HG02885 (cell line): ENCODE data around the gene PNPLA3.

Experiments
- ATAC-seq: cut with Tn5 transposase; IDR thresholded peaks from one replicate; pipeline ENCODE4 v1.9.1; 2021; ENCODE audit warnings: mild to moderate bottlenecking; ENCODE audit not compliant: unreplicated experiment, poor library complexity

PNPLA3 gene, protein sequence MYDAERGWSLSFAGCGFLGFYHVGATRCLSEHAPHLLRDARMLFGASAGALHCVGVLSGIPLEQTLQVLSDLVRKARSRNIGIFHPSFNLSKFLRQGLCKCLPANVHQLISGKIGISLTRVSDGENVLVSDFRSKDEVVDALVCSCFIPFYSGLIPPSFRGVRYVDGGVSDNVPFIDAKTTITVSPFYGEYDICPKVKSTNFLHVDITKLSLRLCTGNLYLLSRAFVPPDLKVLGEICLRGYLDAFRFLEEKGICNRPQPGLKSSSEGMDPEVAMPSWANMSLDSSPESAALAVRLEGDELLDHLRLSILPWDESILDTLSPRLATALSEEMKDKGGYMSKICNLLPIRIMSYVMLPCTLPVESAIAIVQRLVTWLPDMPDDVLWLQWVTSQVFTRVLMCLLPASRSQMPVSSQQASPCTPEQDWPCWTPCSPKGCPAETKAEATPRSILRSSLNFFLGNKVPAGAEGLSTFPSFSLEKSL

DNA sequence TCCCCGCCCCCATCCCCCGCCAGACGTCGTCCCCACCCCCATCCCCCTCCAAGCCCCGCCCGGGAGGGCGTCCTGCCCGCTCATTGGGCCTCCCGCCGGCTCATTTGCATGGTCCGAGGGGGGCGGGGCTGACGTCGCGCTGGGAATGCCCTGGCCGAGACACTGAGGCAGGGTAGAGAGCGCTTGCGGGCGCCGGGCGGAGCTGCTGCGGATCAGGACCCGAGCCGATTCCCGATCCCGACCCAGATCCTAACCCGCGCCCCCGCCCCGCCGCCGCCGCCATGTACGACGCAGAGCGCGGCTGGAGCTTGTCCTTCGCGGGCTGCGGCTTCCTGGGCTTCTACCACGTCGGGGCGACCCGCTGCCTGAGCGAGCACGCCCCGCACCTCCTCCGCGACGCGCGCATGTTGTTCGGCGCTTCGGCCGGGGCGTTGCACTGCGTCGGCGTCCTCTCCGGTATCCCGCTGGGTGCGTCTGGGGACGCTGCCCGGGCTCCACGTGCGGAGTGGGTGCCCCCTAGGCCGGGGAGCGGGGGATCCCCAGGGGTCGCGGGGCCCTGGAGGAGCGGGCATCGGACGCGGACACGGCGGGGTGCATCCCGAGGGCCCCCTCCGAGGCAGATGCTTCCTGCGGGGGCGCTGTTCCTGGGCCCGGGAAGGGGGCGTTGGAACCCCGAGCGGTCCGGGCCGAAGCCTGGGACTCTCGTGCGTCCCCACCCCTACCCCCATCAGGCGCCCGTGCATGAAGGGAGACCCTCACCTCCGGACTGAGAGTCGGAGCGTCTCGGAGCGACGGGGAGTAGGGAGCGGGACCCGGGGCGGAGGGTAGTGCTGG is at the start of gene PNPLA3:
TSS of gene PNPLA3 (plus strand) at position 175 of the 834 bp plus-strand sequence. CDS start at position 282, 107 bp downstream.
- ATAC-seq: no peak

DNA sequence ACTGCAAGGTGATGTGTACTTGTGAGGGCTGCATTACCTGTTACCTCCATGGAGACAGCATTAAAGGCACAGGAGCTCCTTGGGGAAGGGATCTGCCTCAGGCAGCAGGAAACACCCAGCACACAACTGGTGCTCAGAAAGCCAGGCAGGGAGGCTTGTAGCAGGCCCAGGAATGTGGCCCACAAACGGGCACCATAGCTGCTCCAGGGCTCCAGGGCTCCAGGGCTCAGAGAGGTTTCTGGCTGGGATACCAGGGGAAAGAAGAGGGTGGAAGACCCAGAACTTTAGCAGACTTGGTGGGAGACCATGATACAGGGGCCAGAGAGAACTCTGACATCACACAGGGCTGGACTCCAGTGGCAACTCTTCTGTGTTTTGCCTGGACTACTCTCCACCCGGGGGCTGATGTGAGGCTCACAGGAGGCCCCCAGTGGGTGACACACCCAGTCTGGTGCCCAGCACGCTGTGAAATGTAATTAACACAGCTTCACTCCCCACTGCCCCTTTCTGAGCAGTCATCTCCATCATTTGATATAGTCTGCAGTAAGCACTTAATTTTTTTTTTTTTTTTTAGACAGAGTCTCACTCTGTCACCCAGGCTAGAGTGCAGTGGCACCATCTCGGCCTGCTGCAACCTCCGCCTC is 46.6 kb upstream of the PNPLA3 start:
- no peak for ATAC-seq

DNA sequence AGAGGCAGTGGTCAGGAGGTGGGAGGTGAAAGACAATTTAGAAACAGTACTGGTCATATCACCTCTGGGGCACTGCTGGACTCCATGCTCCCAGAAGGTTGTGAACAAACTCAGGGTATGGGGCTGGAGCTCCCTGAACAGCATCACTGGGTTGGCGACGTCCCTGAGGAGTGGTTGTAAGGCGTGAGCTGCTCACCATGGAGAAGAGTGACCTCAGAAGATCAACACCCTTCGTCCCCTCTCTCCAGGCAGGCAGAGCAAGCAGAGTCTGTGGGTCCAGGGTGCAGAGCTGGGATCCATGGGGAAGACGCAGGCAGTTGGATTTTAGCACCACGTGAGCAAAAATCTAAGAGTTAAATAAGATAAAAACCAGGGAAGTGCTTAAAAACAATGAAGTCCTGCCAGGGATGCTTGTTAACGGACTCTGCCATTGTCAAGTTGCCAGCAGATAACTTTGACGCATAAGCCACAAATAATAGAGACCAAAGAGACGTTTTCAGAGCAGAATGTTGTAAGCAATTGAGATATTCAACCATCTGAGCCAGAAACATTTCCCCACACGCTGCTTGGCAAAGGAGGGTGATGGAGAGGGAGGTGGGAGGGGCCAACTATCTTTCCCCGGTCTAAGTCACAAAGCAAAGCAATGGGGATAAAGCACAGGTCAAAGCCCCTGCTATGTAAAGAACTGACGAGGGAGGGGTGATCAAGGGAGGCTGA is 45.4 kb upstream of the PNPLA3 start:
- ATAC-seq: no peak

DNA sequence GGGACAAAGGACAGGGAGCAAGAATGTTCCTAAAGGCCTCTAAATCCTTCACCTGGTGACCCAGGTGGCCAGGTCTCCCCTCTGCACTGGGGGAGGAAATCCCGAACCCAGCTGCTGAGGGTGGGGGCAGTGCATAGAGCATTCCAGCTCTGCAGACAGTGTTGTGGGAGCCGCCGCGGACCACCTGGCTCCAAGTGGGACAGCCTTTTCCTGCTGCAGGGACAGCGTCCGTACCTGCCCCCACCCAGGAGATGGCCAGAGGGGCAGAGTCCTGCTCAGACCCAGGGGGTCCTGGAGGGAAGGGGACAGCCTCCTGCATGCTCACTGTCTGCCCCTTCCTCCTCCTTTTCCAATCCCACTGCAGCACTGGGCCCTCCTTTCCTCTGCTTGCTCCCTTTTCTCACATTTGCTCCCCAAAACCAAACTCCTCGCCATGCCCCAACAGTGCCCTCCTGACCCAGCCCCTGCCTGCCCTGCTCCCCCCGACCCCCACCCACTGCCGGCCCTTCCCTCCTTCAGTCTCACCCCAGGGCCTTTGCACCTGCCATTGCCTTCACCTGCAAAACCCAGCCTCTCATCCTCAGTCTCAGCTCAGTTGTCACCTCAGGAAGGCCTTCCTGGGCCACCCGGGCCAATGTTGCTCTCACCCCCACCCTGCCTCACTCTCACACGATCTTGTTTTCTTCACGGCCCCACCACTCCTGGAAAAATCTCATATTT is 44.6 kb upstream of the PNPLA3 start:
- no peak for ATAC-seq

DNA sequence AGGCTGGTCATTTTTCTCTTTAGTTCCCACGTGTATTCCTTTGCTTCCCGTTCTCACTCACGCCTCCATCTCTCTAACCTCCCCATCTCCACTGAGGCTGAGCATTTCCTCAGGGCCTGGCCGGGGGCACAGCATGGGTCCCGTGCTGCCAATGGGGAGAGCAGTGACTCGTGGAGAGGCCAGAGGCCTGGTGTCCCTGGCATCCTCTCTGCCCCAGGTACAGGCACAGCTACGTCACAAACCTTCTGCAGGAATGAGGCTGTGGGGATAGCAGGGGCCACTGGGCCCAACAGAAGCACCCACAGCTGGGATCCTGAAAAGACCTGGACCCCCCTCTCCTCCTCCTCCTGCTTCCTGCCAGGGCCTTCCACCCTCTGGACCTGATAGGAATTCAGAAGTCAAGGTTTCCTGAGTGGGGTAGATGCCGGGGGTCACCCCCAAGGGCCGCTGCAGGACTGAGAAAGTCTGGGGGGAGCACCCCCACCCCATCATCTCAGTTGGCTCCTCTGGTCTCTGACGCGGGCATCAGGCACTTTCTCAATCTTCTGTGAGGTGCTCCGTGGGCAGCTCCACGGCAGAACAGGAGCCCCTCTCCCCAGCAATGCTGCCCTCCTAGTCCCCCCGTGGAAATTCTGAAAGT is 43.6 kb upstream of the PNPLA3 start:
- no peak for ATAC-seq

DNA sequence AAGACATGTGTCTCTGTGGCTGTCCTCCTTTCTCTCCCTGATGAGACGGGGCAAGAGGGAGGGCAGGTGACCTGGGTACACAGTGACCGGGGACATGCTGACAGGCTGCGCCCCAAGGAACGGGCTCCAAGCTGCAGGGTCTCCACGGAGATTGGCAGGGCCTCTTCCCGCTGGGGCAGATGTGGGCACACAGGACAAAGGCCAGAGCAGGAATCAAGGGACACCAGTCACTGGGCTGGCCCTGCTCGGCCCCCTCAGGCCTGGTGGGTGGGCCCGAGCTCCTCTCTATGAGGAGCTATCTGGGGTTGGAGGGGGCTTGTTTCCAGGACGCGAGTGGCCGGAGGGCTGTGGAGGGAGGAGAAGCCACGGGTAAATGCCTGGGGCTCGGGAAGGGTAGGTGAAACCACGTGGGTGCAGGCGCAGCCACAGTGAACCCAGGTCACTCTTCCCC is 43.0 kb upstream of the PNPLA3 start:
- no peak for ATAC-seq

DNA sequence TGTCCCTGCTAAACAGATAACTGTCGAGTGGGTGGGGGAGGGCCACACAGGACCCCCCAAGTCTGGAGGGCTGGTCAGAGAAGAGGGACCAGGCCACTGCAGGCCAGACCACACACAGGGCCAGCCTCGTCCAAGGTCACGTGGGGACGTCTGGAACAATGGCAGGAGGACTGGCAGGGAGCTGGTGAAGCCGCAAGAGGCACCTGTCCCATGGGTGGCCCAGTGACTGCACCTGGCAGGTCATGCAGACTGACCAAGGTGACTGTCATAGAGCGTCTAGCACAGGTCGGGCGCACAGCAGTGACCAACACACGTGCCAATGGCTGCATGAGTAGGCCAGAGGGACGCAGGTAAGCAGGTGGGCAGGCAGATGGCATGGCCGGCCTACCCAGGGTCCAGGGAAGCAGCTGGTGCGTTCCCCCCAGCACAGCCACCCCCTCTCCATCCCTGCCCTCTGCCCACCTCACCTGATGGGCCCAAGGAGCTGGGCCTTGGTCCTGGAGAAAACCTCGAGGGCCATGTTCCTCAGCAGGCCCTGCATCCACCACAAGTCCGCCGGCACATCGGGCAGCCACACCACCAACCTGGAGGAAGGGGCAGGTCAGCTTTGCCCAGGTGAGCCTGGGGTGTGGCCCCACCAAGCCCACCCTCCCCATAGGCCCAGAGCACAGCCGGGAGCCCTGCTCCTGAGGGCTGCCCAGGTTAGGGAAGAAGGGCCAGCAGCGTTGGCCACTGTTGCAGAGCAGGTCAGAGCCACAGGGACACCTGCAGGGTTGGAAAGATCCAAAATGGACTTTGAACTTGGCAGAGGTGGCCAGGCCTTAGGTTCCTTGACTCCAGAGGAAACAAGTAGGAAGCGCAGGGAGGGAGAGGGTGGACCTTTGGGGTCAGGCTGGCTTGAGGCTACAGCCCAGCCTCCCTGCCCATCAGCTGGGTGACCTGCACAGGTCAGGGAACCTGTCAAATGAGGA is 42.2 kb upstream of the PNPLA3 start:
- no peak for ATAC-seq

DNA sequence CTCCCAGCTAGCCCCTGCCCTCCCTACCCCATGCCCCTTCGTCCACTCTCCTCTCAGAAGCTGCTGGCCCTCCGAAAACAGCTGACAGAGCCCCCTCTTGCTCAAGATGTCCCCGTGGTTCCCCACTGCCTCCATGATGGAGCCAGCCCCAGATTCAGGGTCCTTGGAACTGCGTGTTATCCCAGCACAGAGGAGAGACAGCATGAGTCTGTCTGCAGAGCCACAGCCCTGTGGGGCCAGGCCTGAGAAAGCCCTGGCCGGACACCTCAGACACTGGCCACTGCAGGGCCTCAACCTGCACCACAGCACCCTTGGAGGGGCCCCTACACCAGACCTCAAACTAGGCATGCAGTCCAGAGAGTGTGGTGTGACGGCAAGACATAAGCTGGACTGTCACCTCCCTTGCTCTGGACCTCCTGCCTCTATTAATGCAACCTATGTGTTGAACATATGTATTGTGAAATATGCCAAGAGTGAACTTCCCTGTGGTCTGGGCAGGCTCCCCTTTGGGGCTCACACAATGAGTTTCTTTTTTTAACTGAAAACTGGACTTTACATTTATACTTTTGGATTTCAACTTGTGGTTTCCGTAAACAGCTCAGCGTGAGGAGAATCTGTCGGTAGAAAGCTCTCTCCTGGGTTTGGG is 41.4 kb upstream of the PNPLA3 start:
- ATAC-seq: no peak

DNA sequence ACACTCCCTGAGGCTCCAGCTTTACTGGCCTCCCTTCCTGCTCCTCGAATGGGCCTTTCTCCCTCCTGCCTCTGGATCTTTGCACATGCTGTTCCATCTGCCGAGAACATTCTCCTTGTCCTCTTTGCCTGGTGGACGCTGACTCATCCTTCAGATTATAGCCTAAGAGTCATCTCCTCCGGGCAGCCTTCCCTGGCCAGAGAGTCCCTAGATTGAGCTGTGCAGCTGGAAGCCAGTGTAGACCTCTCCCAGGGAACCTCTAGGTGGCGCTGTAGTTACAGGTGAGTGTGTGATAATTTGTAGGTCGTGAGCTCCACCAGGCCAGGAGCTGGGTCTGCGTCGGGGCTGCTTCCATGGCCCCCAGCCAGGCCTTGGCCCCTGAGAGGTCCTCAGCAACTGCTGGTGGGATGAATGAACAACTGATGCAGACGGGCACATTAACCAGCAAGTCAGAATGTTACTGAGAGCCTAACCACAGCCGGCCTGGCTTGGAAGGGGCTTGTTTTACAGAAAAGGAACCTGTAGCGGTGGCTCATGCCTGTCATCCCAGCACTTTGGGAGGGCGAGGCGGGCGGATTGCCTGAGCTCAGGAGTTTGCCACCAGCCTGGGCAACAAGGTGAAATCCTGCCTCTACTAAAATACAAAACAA is 40.5 kb upstream of the PNPLA3 start:
- ATAC-seq: no peak

DNA sequence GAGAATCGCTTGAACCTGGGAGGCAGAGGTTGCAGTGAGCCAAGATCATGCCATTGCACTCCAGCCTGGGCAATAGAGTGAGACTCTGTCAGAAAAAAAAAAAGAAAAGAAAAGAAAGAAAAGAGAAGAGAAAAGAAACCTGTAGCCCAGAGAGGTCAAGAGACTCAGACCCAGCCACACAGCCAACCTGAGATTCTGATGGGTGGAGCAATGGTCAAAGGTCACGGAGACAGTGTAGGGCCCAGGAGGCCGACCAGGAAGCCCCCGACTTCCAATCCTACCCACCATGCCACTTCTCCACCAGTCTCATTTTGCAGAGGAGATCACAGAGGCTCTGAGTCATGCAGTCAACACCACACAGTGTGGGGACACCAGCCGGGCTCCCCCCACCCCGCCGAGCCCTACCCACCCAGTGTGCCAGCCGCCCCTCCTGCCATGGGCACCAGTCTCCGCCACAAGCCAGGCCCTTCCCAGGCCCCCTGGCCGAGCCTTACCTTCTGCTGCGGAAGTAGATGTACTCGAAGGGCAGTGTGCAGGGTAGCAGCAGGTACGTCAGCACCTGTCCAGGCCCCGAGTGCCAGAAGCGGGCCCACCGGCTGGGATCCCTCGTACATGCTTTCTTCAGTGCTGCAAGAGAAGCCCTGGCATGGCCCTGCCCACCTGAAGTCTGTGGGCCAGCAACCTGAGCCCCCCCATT is 39.7 kb upstream of the PNPLA3 start:
- no peak for ATAC-seq

DNA sequence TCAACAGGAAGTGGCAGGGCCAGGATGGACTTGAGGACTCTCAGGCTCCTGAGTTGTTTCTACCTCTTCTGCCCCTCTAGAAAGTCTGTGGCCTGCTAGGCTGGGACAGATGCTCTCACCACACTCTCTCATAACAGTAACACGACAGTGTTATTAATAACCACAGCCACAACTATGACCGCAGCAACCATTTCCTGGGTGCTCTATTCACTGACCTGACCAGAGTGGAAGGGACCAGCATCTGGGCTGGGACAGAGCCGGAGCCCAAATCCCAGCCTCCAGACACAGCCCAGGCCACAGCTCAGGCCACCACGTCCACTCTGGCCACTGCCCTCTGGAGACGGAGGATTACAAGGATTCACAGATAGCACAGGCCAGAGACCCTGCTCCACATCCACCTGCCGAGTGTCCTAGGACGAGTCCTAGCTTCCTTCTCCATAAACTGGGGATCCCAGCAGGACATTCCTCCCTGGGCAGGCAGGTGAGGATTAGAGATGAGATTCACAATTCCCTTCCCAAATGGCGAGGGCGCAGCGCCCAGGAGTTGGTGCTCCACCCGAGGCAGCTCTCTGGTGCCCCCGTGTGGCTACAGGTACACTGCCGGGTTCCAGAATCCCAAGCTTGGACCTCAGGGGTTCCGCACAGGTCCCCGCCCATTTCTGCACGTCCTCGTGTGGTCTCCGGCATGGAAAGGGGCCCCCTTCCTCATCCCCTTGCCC is 38.8 kb upstream of the PNPLA3 start:
- ATAC-seq: peak; percentile 74

DNA sequence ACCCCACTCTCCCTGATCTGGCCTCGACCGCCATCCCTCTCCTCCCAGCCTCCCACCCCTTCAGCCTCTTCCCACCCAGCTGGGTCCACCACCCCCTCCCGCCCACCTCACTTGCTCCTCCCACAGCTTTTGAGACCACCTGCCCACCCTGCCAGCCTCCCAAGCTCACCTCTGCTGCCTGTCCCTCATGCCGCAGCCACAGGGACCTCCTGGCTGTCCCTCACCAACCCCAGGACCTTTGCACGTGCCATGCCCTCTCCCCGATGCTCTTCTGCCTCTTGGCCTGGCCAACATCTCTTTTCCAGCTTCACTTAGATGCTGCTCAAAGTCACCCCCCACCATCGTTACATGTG is 38.3 kb upstream of the PNPLA3 start:
- ATAC-seq: no peak

DNA sequence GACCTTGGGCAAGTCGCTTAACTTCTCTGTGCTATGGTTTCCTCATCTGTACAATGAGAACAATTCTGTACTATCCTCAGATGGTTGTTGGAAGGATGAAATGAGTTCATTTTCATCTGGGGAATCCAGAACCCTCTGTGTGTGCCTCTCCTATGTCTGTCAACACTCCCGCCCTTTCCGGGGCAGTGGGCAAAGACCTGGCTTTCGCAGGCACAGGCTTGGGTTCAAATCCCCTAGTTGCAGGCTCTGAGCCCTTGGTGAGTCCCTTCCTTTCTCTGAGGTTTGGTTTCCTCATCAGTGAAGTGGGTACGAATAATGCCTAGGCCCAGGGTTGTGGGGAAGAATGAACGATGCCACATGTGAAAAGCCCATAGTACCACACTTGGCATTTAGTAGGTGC is 37.8 kb upstream of the PNPLA3 start:
- ATAC-seq: no peak

DNA sequence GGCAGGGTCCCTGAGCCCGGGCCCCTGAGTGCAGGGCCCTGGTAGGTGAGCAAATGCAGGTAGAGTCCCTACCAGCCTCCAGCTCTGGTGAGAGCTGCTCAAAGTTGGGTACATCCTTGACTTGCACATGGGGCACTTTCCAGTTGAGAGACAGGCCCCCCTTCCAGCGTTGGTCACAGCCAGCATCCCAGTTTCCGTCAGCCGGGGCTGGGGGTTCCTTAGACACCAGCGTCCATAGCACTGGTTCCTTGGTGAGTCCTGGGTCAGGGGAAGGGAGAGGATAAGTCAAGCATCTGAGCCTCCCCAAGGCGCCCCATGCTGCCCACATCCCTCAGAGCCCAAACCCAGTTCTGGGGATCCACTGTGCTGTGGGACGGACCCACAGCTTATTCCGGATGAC is 37.4 kb upstream of the PNPLA3 start:
- ATAC-seq: no peak

DNA sequence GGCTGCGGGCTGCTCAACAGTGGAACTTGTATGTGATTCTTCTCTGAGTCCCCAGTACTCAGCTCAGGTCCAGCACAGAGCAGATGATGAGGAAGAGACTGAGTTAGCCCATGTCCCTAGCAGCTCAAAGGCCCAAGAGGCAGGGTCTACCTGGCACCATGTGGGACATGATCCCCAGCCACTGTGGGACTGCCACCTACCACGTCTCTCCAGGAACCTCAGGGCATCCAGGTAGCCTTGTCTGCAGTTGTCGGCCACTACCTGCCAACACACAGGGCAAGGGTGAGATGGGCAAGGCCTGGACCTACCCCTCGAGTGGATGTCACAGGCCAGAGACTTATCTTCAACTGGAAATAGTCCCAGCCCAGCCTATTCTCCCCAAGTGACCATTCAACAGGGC is 36.2 kb upstream of the PNPLA3 start:
- no peak for ATAC-seq

DNA sequence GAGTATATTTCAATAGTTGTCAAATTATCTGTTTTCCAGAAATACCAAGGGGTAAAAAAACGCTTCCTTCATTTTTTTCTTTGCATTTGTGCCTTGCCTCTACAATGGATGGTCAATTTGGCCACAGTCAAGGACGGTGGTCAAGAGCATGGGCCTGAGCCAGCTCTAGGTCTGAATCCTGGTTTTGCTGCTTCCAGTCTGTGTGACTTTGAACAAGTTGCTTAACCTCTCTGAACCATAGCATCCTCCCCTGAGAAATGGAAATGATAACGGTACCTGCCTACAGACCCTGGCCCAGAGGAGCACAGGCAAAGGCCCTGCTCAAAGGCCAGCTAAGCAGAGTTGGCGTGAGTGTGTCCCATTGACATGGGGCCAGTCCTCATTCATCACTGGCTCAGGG is 34.9 kb upstream of the PNPLA3 start:
- no peak for ATAC-seq
